Activated naive CD4-positive, alpha-beta T cell (primary cell): ENCODE measurements around the gene IL24.

Experiments
- DNase-seq, 4 experiments: peaks; one replicate each; lab custom pipeline; 2025; lab: John Stamatoyannopoulos, UW

IL24 gene

GRCh38 chr1:206953126-206953525 is 55.9 kb downstream of the IL24 start:
- no peak for DNase-seq

GRCh38 chr1:206953626-206954025 is 56.4 kb downstream of the IL24 start:
- no peak for DNase-seq
